H9 (cell line): ENCODE measurements around the gene DMP1. TPM values are rescaled to one million over a fixed set of nuclear protein-coding genes. Genes with fewer than 3 reads are reported as not detected.
A peak's percentile ranks its signal among the peaks of the same experiment; 100 is the strongest.

Experiments used
- DNase-seq: peaks from one replicate; pipeline ENCODE4 v3.0.0-alpha.2; 2017
- H2AFZ ChIP-seq: one replicate; pipeline ENCODE4 v1.6.1; 2013; ENCODE audit warnings: mild to moderate bottlenecking, low read length, control low read depth, moderate library complexity
- H2AK5ac ChIP-seq: 2 replicates; pipeline ENCODE4 v1.6.1; 2013; ENCODE audit warnings: low read length, control low read depth, mixed read lengths; ENCODE audit not compliant: insufficient read length
- H2BK120ac ChIP-seq: one replicate; pipeline ENCODE4 v1.6.1; 2013; ENCODE audit warnings: low read depth, mild to moderate bottlenecking, low read length, control low read depth, inconsistent platforms; ENCODE audit not compliant: poor library complexity, severe bottlenecking
- H2BK12ac ChIP-seq: 2 replicates; pipeline ENCODE4 v1.6.1; 2013; ENCODE audit warnings: low read length, control low read depth, mixed read lengths, low read depth; ENCODE audit not compliant: insufficient read length
- H2BK15ac ChIP-seq: 2 replicates; pipeline ENCODE4 v1.6.1; 2013; ENCODE audit warnings: low read depth, low read length, control low read depth
- H2BK20ac ChIP-seq: one replicate; pipeline ENCODE4 v1.6.1; 2013; ENCODE audit warnings: low read depth, mild to moderate bottlenecking, low read length, control low read depth, inconsistent platforms; ENCODE audit not compliant: poor library complexity, severe bottlenecking
- H2BK5ac ChIP-seq: 2 replicates; pipeline ENCODE4 v1.6.1; 2013; ENCODE audit warnings: low read length, control low read depth, mixed read lengths; ENCODE audit not compliant: insufficient read length
- H3K14ac ChIP-seq: 2 replicates; pipeline ENCODE4 v1.6.1; 2013; ENCODE audit warnings: low read length, control low read depth; ENCODE audit not compliant: insufficient read depth
- H3K18ac ChIP-seq: 2 replicates; pipeline ENCODE4 v1.6.1; 2013; ENCODE audit warnings: low read depth, mild to moderate bottlenecking, mixed read lengths, low read length, control low read depth; ENCODE audit not compliant: insufficient read length
- H3K23ac ChIP-seq: 2 replicates; pipeline ENCODE4 v1.6.1; 2013; ENCODE audit warnings: low read length, control low read depth, mixed read lengths, low read depth; ENCODE audit not compliant: insufficient read length
- H3K23me2 ChIP-seq: 2 replicates; pipeline ENCODE4 v1.6.1; 2013; ENCODE audit warnings: low read depth, mild to moderate bottlenecking, mixed read lengths, low read length, control low read depth; ENCODE audit not compliant: insufficient read length, poor library complexity, severe bottlenecking
- H3K27ac ChIP-seq: 2 replicates; pipeline ENCODE4 v1.5.1; 2013; ENCODE audit warnings: low read length, control low read depth, mixed read lengths, low read depth; ENCODE audit not compliant: insufficient read length
- H3K27me3 ChIP-seq: 2 replicates; pipeline ENCODE4 v1.6.1; 2013; ENCODE audit warnings: low read length, control low read depth, inconsistent platforms; ENCODE audit not compliant: insufficient read depth
- H3K4ac ChIP-seq: 2 replicates; pipeline ENCODE4 v1.6.1; 2013; ENCODE audit warnings: low read depth, mild to moderate bottlenecking, control low read depth, inconsistent platforms, low read length, moderate library complexity
- H3K4me1 ChIP-seq: 2 replicates; pipeline ENCODE4 v1.6.1; 2013; ENCODE audit warnings: low read length, control low read depth, inconsistent platforms; ENCODE audit not compliant: insufficient read depth
- H3K4me2 ChIP-seq: 2 replicates; pipeline ENCODE4 v1.6.1; 2013; ENCODE audit warnings: low read length, control low read depth, mixed read lengths; ENCODE audit not compliant: insufficient read length, insufficient read depth
- H3K56ac ChIP-seq: 2 replicates; pipeline ENCODE4 v1.6.1; 2013; ENCODE audit warnings: low read depth, mild to moderate bottlenecking, mixed read lengths, low read length, control low read depth; ENCODE audit not compliant: insufficient read length
- H3K79me1 ChIP-seq: 2 replicates; pipeline ENCODE4 v1.6.1; 2013; ENCODE audit warnings: low read depth, mild to moderate bottlenecking, moderate library complexity, low read length, control low read depth, inconsistent platforms; ENCODE audit not compliant: insufficient read depth, poor library complexity, severe bottlenecking
- H3K79me2 ChIP-seq: 2 replicates; pipeline ENCODE4 v1.6.1; 2013; ENCODE audit warnings: low read length, control low read depth, inconsistent platforms; ENCODE audit not compliant: insufficient read depth
- H3K9ac ChIP-seq: 2 replicates; pipeline ENCODE4 v1.6.1; 2013; ENCODE audit warnings: low read length, control low read depth, mixed read lengths; ENCODE audit not compliant: insufficient read length; ENCODE audit errors: extremely low read depth
- H3K9me3 ChIP-seq: one replicate; pipeline ENCODE4 v1.6.1; 2013; ENCODE audit warnings: low read depth, low read length, inconsistent platforms; ENCODE audit not compliant: control insufficient read depth
- H3T11ph ChIP-seq: one replicate; pipeline ENCODE4 v1.6.1; 2013; ENCODE audit warnings: mild to moderate bottlenecking, low read length, control low read depth, inconsistent platforms
- H4K20me1 ChIP-seq: one replicate; pipeline ENCODE4 v1.6.1; 2013; ENCODE audit not compliant: control insufficient read depth, insufficient read length, insufficient read depth
- H4K5ac ChIP-seq: 2 replicates; pipeline ENCODE4 v1.6.1; 2013; ENCODE audit warnings: low read depth, mild to moderate bottlenecking, mixed read lengths, low read length, control low read depth; ENCODE audit not compliant: insufficient read length
- H4K8ac ChIP-seq: replicated peaks from 2 replicates; pipeline ENCODE4 v1.6.1; 2013; ENCODE audit warnings: low read length, control low read depth, mixed read lengths, low read depth; ENCODE audit not compliant: insufficient read length
- H4K91ac ChIP-seq: 2 replicates; pipeline ENCODE4 v1.6.1; 2013; ENCODE audit warnings: low read depth, mild to moderate bottlenecking, moderate library complexity, mixed read lengths, low read length, control low read depth; ENCODE audit not compliant: insufficient read length
- H3K27ac Mint-ChIP-seq, 3 experiments: 2 replicates in 2 of 3; 3 replicates in 1 of 3; pipeline ENCODE4 v1.8.0; 2020 to 2021; ENCODE audit warnings: mixed read lengths in 3 of 3, mild to moderate bottlenecking in 1 of 3, moderate library complexity in 1 of 3
- H3K27me3 Mint-ChIP-seq: 2 replicates; pipeline ENCODE4 v1.8.0; 2021; ENCODE audit warnings: low read depth, mild to moderate bottlenecking, moderate library complexity, mixed read lengths
- H3K36me3 Mint-ChIP-seq, 3 experiments: 2 replicates in 2 of 3; 3 replicates in 1 of 3; pipeline ENCODE4 v1.8.0; 2020 to 2021; ENCODE audit warnings: low read depth in 3 of 3, mixed read lengths in 3 of 3; ENCODE audit not compliant: insufficient read depth in 1 of 3
- H3K4me1 Mint-ChIP-seq, 2 experiments: 2 replicates each; pipeline ENCODE4 v1.8.0; 2020; ENCODE audit warnings: mixed read lengths in 2 of 2
- H3K4me3 Mint-ChIP-seq, 2 experiments: 2 replicates in 1 of 2; 3 replicates in 1 of 2; pipeline ENCODE4 v1.8.0; 2020 to 2021; ENCODE audit warnings: mild to moderate bottlenecking in 2 of 2, mixed read lengths in 2 of 2, moderate library complexity in 1 of 2
- H3K9me3 Mint-ChIP-seq, 2 experiments: 2 replicates in 1 of 2; 3 replicates in 1 of 2; pipeline ENCODE4 v1.8.0; 2020; ENCODE audit warnings: mild to moderate bottlenecking in 2 of 2, mixed read lengths in 2 of 2, moderate library complexity in 1 of 2
- CTCF ChIP-seq: fragments of 200-600 bp; sonication (generic); conservative IDR thresholded peaks from 3 replicates; pipeline ENCODE4 v1.8.0; 2021; ENCODE audit warnings: antibody characterized with exemption, mild to moderate bottlenecking
- WGBS: extraction: QIAGEN DNeasy Blood & Tissue Kit; methylation state at CpG from one replicate; pipeline ENCODE4 v1.1.7; 2013; ENCODE audit warnings: missing lambda C conversion rate, low lambda C conversion rate, mixed read lengths; ENCODE audit not compliant: insufficient read length; ENCODE audit errors: extremely low coverage; 5-methylcytosine and 5-hydroxymethylcytosine counted together
- total RNA-seq: library from RNA; stranded (reverse); gene quantifications from 2 replicates; pipeline ENCODE4 v1.2.1, GENCODE V29; 2021

Gene DMP1
- total RNA-seq, 1 experiment from 2014 or later, result not detected

GRCh38 chr4:87657525-87657924, 7.4 kb downstream of the DMP1 start:
- Histone ChIP-seq H3K4me2 (no peak overlapping the region), H3K23me2 (no peaks in the 10 kb centered on the region), H2BK12ac (no peak overlapping the region), H2BK20ac (no peak overlapping the region), H2BK120ac (no peak overlapping the region), H3K4ac (no peak overlapping the region), H3K23ac (no peak overlapping the region), H2BK5ac (no peak overlapping the region), H3K79me2 (no peaks in the 10 kb centered on the region), H3K9me3 (no peaks in the 10 kb centered on the region), H3K4me1 (peaks cover 3% of the 10 kb centered on the region; the same call in 1 of the 2 replicates), H3K56ac (no peak overlapping the region), H3K79me1 (no peaks in the 10 kb centered on the region), H3K27ac (no peak overlapping the region), H4K91ac (no peak overlapping the region), H2BK15ac (no peak overlapping the region), H3K14ac (no peak overlapping the region), H4K8ac (no peak overlapping the region), H3K9ac (no peak overlapping the region), H3K18ac (no peak overlapping the region), H3K27me3 (no peaks in the 10 kb centered on the region), H4K5ac (no peak overlapping the region), H4K20me1 (no peaks in the 10 kb centered on the region), H2AFZ (no peak overlapping the region), H3T11ph (no peak overlapping the region), H2AK5ac (no peak overlapping the region)
- DNase-seq, result no peak
- H3K4me1 Mint-ChIP-seq, result peaks cover 13 to 18% of the 10 kb centered on the region in 2 experiments
- H3K9me3 Mint-ChIP-seq, result peaks cover 2 to 3% of the 10 kb centered on the region in 2 experiments; a peak in 3 of 5 replicates
- H3K36me3 Mint-ChIP-seq, result peaks cover 0 to 9% (median 1%) of the 10 kb centered on the region in 3 experiments; a peak in 3 of 7 replicates
- no CpG with 5 or more reads among the region's 3 CpGs for WGBS
- H3K27ac Mint-ChIP-seq, result peak overlapping the region in 1 of 3 experiments; percentile 40; a peak in 1 of 7 replicates
- TF ChIP-seq CTCF, result no peak
- H3K27me3 Mint-ChIP-seq, result no peaks in the 10 kb centered on the region
- H3K4me3 Mint-ChIP-seq, result no peak overlapping the region
